Measurements from ENCODE around the gene PTPRG.

Gene PTPRG

DNA sequence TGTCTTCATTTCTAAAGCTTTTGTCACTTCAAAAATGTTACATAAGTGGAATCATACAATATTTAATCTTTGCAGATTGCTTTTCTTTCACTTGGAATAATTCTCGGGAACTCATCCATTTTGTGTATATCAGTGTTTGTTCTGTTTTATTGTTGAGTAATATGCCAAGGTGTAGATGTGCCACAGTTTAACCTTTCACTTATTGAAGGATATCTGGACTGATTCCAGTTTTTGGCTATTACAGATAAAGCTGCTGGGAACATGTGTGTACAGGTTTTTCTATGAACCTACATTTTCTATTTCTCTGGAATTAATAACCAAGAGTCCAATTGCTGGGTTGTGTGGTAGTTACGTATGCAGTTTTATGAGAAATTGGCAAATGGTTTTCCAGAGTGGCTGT lies 334.9 kb downstream of the PTPRG start:
- no peak for DNase-seq (ENCODE audit: low spot score)

DNA sequence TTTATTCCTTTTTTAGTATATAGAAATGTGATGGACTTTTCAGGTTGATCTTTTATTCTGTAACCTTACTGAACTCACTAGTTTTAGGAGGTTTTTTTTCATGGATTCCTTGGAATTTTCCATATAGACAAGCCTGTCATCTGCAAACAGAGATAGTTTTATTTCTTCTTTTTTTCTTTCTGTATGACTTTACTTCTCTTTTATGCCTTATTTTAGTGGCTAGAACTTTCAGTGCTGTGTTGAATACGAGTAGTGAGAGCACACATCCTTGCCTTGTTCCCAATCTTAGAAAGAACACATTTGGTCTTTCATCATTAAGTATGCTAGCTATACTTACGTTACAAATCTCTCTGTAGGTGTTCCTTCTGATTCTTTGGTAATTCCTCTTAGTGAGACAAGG lies 336.5 kb downstream of the PTPRG start:
- no peak for DNase-seq (ENCODE audit: low spot score)

DNA sequence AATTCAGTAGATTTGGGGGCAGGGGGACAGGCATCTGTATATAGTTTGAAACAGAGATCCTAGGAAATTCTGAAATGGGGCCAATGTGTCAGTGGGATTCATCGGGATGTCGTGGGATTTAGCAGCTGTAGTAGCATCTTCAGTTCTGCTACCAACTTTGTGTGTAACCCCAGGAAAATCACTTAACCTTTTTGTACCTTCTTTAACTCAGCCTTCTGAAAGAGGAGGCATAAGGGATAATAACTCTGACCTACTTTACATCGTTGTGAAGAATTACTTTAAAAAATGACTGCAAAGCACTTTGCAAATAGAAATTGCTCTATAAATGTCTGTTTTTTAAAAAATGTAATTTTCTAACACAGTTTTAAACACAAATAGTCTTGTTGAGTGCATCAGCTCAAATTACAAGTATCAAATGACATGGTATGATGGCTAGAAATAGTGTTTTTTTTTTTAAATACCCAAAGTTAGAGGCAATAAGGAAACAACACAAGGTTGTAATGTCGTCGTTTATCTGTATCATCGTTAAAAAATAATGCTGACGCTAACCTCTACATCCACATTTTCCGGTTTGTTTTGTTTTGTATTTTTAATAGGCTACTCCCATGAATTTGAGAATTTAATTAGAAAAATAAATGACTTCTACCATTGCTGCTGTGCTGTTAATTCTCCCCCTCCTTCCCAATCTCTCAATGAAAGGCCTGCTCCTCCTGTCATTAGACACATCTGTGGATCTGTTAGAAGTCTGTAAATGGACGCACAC lies 338.5 kb downstream of the PTPRG start:
- DNase-seq (ENCODE audit: low spot score), result no peak

DNA sequence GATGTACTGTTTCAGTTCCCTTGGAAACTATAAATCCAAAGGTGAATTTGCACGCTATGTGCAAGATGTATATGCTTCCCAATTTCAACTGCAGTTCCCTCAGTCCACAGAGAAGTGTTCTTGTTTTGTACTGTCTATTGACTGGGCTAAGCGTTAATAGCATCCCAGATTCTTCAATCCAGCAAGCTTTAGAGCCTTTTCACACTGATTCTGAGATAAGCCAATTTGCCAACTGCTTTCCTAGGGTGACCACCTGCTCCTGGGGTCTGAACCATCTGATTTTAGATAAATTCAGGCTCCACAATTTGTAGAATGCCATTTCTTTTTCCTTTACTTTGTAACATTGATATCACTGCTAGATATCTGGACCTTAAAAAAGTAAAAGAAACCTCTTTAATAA lies 340.1 kb downstream of the PTPRG start:
- DNase-seq (ENCODE audit: low spot score), result no peak

DNA sequence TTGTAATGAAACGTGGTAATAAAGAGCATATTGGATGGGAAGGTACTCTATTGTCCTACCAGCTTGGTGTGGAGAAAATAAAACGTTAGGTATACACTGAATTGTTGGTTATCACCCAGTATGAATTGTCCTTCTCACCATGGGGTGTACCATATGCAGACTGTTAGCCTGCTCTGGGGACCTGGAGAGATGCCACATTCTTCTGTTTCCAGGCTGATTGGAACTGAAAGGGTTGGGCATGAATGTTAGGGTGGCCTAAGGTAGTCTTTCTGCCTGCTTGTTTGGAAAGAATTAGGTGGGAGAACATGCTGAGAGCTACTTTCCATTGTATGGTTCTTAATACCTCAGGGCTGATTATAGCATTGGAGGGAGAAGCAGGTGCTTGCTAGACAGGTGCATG lies 340.6 kb downstream of the PTPRG start:
- DNase-seq (ENCODE audit: low spot score), result no peak

DNA sequence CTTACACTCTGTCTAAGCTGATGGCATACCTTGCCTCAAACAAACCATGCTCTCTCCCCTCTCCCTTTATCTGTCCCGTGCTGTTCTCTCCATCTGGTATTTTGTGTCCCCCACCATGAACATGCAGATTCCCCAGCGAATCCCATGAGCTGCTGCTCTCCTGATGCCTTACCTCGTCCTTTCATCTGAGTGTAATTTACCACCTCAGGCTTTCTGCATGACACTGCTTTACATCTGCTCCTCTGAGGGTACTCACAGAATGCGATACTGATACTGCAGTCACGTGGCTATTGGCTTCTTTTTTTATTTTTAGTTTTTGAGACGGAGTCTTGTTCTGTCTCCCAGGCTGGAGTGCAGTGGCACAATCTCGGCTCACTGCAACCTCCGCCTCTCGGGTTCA lies 341.7 kb downstream of the PTPRG start:
- no peak for DNase-seq (ENCODE audit: low spot score)

DNA sequence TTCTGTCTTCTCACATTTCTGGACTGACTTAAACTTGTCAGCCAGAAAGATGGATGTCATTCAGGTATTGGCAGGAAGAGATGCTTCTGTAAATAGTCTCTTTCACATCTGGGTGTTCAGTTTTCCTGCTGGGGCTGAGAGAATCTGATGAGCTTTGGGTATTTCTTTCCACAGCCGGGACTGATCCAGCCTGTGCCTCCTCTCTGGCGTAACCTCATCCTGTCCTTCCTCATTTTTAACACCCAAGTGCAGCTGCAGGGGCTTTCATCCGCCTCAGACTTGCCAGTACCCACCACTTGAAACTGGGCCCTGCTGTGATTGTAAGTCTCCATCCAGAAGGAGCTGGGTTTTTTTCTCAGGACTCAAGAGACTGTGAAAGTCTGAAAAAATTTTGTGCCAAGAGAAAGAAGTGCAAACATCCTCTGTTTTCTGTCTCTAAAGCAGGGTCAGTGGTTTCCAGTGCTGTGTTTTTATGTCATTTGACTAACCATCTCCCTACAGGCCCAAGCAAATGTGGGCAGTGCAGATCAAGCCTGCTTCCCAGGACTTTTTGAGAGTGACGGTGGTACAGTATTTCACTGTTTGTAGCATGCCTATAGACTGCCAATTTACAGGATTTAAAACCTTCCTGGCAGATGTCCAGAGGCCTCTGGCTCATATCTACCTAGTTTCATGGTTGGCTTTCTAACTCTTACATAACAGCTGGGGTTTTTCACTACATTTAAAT lies 342.7 kb downstream of the PTPRG start:
- no peak for DNase-seq (ENCODE audit: low spot score)

DNA sequence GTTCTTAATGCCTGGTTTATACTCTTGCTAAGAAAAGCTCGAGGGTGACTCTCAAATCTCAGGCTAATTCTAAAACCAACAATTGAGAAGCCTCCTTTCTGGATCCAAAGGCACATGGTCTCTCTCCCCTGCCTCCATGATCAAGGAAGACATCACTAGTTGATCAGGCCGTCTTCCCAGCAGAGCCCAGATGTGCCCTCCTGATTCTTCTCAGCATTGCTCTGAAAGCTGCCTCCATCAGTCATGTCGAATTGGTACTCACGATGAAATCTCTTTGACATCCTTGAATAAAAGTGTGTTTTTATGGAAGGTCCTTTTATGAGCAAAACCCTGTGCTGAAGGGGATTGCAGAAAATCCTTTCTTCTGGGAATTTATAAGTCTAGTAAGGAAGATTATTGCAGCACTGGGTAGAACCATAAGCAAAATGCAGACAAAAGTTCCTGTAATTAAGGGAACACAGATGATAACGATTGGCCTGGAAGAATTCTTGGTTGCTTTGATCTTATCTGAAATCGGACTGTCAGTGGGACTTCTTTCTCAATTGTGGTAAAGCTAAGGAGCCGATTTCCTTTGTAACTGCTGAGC lies 345.9 kb downstream of the PTPRG start:
- DNase-seq (ENCODE audit: low spot score), result no peak

DNA sequence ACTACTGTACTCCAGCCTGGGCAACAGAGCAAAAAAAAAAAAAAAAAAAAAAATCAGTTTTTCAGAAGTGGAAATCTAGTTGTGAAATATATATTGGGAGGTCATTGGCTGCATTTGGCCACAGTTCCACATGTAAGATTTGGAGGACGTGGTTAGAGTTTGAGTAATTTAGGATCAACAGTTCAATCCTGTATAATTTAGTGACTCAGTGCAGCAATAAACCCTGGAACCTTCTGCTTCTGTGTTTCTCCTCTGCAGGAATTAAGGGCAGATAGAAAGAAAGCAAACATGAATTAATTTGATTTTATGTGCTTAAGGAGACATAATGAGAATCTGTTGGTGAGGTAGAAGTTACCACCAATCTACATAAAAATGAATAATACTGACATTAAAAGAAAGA lies 347.0 kb downstream of the PTPRG start:
- no peak for DNase-seq (ENCODE audit: low spot score)

DNA sequence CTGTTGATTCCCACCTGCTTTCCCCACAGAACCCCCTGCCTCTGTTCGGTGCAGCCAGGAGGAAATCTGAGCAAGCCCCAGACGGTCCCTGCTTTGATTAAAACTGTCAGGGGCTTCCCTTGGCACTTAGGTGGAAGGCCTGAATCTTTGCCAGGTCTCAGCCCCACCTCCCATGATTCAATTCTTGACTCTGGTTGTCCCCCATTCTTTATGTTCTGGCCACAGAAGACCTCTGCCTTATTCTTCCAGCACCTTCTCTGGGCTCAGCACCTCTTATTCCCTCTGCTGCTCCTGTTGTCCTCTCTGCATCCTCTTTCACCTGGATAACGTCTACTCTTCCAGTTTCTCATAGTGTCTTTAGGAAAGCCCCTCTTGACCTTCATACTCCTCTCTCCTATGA lies 349.4 kb downstream of the PTPRG start:
- DNase-seq (ENCODE audit: low spot score), result no peak

DNA sequence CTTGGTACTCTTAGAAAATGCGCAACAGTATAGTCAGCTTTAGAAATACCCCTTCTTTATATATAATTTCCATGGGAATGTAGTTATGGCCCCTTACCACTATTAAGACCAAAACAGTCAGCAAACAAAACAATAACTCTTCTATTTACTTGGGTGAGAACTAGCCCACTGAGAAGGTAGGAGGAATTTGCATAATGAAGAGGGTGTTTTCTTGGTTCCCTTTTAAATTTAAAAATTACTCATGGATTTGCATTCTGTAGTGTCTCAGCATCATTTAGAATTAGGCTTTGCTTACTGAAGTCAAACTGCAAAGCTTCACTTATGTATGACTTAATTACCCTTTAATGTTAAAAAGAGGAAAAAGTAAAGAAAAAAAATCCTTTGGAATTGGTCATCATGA lies 350.8 kb downstream of the PTPRG start:
- DNase-seq (ENCODE audit: low spot score), result no peak

DNA sequence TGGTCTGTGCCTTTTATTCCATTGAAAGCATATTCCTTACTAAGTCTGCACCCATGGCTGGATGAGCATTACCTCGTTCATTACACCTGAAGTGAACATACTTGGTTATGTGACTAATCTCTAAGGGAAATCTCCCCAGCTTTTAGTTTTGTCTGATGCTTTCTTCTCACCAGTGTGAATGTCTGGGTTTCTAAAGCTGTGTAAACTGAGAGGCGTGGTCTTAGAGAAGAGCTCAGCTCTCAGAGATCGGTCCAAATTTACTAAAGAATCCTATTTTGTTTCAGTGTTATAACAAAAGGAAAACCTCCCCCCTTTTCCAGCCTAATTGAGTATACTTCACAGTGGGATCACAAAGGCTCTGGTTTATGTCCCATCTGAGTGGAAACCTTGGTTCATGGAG lies 352.3 kb downstream of the PTPRG start:
- DNase-seq (ENCODE audit: low spot score), result no peak

DNA sequence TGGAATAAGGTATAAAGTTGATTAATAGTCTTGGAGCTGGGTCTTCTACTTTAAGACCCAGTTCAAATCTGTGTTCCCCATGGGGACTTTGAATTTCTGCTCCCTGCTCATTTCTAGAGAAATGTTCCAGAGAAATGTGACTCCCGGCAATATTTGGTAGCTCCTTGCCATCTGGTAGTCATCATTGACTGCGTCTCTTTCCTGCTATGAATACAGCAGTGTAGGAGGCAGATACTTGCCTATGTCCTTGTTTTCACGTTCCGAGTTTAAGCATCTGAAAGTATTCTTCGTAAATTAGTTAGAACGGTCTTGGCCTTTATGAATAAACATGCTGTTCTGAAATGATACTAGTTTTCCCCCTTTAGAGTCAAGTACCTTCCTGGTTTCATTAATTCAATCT lies 352.9 kb downstream of the PTPRG start:
- no peak for DNase-seq (ENCODE audit: low spot score)

DNA sequence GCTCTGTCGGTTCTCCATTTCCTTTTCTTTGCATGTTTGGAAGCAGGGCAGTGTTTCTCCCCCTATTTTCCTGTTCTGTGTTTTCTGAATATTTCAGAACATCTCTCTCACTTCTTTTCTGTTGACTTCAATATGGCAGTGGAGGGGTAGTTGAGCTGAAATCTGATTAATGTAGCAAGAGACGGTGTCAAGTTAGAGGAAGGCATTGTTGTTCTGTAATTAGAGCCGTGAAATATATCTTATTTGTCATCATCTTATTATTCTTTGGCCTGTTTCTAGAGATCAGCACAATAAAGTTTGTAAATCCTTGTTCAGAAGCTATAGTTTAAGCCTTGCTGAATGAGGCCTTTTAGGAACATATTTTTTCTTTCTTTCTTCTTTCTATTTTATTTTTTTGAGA lies 353.9 kb downstream of the PTPRG start:
- no peak for DNase-seq (ENCODE audit: low spot score)

DNA sequence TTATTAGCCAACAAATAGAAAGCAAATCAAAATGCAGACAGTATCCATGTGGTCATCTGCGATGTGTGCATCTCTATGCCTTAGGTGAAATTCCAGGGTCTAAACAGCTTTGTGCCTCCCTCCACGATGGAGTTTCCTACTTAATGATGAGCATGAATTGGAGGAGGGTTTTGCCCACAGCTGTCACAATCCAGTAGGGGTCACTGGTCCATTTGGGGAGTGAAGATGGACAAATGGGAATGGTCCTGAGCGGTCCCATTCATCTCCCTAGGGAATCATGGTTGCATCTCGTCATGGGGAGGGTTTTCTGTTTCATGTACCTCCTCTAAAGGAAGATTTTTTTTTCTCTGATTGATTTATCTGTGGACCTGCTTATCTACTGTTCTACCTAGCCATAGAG lies 358.0 kb downstream of the PTPRG start:
- no peak for DNase-seq (ENCODE audit: low spot score)

DNA sequence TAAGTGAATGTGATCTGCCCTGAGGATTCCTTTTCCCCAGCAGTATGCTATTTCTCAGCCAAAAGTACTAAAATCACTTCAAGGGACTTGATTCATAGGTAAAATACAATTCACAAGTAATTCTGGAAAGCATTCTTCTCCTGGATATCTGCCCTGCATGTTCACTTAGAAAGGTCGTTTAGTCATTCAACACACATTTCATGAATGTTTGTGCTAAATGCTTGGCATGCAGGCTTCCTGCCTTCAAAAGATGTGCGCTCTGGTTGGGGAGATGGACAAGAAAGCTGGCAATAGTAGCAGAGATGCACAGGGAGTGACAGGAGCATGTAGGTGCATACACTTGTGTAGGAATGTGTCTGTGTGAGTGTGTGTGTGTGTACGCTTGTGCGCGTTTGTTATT lies 360.7 kb downstream of the PTPRG start:
- no peak for DNase-seq (ENCODE audit: low spot score)

DNA sequence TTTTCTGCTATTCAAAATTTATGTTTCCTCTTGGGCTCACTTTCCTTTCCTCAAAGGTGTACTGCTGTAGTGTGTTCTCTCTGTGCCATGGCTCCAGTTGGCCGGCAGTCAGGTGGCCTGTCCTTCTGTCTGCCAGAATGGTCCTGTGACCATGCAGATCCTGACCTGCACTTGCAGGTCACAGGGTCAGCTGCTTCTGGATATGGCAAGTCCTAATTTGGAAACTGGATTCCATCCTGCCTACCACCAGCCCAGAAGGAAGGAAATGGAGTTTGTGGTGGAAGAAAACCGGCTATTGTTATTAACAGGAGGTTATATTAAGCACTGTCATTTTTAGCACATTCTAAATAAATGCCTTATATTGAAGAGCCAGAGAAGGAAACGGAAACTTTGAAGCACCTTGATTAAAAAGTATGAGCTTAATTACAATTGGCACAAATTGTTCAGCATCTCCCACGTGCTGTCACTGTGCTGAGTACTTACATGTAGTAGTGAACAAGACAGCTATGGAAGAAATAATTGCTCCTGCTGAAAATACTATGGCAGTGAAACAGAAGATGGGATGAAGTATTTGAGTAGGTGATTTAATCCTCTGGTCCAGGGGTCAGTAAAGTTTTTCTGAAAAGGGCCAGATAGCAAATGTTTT lies 362.8 kb downstream of the PTPRG start:
- peak; percentile 54 for DNase-seq (ENCODE audit: low spot score)

DNA sequence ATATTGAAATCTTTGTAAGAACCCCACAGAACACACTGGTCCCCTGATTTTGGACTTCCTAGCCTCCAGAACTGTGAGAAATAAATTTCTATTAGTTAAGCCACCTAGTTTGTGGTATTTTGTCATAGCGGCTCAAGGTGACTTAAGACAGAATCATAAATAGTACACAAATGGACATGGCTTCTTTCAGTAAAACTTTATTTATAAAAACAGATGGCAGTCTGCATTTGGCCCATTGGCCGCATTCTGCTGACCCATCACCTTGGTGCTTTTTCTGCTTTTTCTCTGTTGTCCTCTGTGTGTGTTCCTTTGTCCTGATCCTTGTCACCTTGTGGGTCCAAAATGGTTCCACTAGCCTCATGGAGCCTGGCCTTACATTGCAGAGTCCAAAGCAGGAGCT lies 363.6 kb downstream of the PTPRG start:
- DNase-seq (ENCODE audit: low spot score), result no peak

DNA sequence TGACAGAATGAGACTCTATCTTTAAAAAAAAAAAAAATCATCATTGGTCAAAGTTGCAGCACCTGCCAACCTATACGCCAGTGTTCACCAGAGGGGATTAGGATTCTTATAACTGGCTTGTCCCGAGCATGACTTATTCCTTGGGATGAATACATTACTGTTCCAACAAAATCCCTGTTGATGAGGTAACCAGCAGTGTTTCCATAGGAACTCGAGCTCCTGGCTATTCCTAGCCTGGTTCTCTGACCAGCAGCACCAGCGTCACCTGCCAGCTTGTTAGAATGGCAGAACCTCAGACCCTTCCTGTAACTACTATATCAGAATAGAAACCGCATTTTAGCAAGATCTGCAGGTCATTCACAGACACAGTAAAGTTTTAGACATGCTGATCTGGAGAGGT lies 364.4 kb downstream of the PTPRG start:
- DNase-seq (ENCODE audit: low spot score), result no peak

DNA sequence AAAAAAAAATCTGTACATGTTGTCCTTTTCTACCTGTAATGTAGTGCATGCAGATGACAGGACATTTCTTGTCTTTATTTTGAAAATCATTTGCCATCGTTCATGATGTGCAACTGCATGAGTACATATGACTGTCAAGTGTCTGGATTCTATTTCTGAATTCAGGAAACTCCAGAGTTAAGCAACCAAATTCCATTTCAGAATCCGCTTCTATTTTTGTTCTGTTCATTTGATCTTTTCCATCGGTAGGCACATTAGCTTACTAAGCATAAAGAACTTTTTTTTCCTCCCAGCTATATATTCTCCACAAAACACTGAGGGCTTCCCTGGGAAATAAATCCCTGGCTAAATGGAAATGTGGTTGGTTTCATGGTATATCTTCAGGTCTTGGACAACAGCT lies 365.6 kb downstream of the PTPRG start:
- DNase-seq (ENCODE audit: low spot score), result no peak

DNA sequence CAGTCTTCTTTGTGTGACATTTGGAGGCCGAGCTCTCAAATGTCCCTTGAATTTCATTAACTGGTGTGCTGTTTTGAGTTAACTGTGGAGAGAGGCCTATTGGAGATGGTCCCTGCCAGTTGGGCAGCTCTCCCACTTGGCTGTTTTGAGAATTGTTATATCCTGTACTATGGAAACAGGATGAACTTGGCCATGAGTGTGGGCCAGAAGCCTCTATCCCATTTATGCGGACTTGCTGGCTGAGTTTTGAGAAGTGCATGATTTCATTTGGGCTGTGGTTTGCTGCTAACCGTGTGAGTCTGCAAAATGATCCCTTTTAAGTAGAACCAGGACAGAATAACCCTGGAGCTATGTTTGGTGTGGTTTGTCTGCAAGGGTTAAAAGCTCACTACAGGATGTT lies 366.0 kb downstream of the PTPRG start:
- no peak for DNase-seq (ENCODE audit: low spot score)

DNA sequence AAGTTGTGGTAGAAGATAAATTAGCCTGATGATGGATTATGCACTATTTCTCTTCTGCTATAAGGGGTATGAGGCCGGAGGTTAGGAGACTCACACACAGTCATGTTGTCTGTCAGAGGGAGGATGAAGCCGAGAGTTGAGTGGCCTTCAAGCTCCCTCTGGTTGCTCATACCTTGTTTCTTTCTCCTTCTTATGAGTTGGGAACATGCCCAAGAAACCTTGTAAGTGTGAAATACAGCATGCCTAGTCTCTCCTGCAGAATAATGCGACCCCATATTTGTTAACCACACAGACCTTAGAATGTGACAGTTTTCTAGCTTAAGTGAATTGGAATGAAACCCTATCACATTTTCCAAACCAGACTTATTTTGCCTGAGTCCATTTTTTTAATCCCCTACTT lies 366.7 kb downstream of the PTPRG start:
- DNase-seq (ENCODE audit: low spot score), result no peak

DNA sequence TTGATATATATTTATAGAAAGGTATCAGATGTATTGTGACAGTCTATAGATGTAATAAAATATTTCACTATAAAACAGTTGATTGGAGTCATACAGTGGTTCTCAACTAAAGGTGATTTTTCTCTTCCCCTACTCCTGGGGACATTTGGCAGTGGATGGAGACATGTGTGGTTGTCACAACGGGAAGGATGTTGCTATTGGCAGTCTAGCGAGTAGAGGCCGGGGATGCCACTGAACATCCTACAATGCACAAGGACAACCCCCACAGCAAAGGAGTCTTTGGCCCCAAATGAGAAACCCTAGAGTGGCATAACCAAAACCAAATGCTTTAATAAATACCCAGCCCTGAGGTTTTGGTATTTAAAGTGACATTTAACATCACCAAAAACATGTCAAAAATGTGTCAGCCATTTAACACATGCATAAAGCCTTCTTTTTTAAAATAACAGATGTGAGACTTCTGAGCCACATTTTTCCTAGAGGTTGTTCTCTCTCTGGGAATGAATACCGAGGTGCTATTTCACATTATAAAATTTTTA lies 367.5 kb downstream of the PTPRG start:
- no peak for DNase-seq (ENCODE audit: low spot score)
